ENCODE data around the gene ITPR2. TPM values are rescaled to one million over a fixed set of nuclear protein-coding genes. Genes with fewer than 3 reads are reported as not detected.

Gene ITPR2
- polyA plus RNA-seq, 1 of the 3 experiments (the other 2 are of a cell fraction), result 2.3 TPM

DNA sequence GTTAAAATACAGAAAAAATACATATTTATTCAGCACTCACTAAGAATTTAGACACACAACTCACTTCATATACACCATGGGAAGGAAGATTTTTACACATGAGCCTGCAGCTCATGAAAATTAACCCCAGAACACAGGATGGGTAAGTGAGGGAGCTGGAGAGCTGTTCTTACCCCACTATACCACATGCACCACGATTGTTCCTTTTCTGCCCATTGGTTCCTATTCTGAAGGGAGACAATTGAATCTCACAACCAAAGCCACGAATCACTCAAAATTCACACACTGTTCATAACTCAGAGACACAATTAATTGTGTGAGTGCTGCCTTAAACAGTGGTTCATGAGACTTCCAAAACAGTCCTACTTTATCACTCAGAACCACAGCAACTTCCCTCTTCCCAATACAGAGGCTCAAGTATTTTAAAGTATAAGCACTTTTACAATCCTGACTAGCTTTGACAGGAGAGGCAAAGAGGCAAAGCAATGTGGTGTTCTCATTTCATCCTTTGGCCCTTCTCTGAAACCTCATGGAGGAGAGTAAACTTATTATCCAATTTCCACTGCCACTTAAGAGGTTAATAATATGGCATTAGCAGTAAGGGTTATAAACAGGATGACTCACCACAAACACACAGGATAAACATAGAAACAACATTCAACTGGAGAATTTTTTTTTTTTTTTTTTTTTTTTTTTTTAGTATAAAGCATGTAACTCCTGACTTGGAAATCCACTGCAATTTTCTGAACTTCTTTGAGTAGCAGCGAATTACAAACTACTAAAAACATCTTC lies 59.5 kb downstream of the ITPR2 start:
- Histone ChIP-seq H3K4me1 (ENCODE audit: control insufficient read depth in 1 of 2, insufficient read depth in 2 of 2, low read depth in 1 of 2, low read length in 1 of 2) (no peaks in the 10 kb centered on the region; a peak in 1 of 4 replicates), H3K9me3 (no peaks in the 10 kb centered on the region; the same call in 1 of the 2 replicates), H3K9ac (no peak overlapping the region), H3K36me3 (replicated peaks in 1 of 2; ENCODE audit: control insufficient read depth in 1 of 2, insufficient read depth in 2 of 2, low read length in 1 of 2) (peaks cover 0 to 4% of the 10 kb centered on the region in 2 experiments), H3K4me2 (no peak overlapping the region), H4K20me1 (ENCODE audit: insufficient read depth) (no peaks in the 10 kb centered on the region), H3K27me3 (ENCODE audit: insufficient read depth) (no peaks in the 10 kb centered on the region), H3K4me3 (ENCODE audit: low read depth in 2 of 2, low read length in 1 of 2) (no peak overlapping the region), H3F3A (replicated peaks; ENCODE audit: insufficient read depth) (peaks cover 3% of the 10 kb centered on the region), H3K9me2 (no peaks in the 10 kb centered on the region), H3K27ac (ENCODE audit: low read depth in 2 of 2, low read length in 1 of 2) (no peak overlapping the region), H3K79me2 (ENCODE audit: insufficient read depth) (no peaks in the 10 kb centered on the region), H2AFZ (ENCODE audit: low read depth) (no peak overlapping the region)
- DNase-seq, result no peak
- POLR2A ChIA-PET, result no interaction called here
- 86% methylated on average over 3 of the region's 3 CpGs for WGBS (ENCODE audit: low lambda C conversion rate)
- TF ChIP-seq ELF1 (IDR thresholded peaks at IDR 0.05), result no peak
- TF ChIP-seq, protein P1, sequence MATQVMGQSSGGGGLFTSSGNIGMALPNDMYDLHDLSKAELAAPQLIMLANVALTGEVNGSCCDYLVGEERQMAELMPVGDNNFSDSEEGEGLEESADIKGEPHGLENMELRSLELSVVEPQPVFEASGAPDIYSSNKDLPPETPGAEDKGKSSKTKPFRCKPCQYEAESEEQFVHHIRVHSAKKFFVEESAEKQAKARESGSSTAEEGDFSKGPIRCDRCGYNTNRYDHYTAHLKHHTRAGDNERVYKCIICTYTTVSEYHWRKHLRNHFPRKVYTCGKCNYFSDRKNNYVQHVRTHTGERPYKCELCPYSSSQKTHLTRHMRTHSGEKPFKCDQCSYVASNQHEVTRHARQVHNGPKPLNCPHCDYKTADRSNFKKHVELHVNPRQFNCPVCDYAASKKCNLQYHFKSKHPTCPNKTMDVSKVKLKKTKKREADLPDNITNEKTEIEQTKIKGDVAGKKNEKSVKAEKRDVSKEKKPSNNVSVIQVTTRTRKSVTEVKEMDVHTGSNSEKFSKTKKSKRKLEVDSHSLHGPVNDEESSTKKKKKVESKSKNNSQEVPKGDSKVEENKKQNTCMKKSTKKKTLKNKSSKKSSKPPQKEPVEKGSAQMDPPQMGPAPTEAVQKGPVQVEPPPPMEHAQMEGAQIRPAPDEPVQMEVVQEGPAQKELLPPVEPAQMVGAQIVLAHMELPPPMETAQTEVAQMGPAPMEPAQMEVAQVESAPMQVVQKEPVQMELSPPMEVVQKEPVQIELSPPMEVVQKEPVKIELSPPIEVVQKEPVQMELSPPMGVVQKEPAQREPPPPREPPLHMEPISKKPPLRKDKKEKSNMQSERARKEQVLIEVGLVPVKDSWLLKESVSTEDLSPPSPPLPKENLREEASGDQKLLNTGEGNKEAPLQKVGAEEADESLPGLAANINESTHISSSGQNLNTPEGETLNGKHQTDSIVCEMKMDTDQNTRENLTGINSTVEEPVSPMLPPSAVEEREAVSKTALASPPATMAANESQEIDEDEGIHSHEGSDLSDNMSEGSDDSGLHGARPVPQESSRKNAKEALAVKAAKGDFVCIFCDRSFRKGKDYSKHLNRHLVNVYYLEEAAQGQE (IDR thresholded peaks at IDR 0.05; ENCODE audit: low read depth, low read length), result no peak
- no peak for TF ChIP-seq RFX5 (IDR thresholded peaks at IDR 0.05; ENCODE audit: low read length)
- TF ChIP-seq, protein P2, sequence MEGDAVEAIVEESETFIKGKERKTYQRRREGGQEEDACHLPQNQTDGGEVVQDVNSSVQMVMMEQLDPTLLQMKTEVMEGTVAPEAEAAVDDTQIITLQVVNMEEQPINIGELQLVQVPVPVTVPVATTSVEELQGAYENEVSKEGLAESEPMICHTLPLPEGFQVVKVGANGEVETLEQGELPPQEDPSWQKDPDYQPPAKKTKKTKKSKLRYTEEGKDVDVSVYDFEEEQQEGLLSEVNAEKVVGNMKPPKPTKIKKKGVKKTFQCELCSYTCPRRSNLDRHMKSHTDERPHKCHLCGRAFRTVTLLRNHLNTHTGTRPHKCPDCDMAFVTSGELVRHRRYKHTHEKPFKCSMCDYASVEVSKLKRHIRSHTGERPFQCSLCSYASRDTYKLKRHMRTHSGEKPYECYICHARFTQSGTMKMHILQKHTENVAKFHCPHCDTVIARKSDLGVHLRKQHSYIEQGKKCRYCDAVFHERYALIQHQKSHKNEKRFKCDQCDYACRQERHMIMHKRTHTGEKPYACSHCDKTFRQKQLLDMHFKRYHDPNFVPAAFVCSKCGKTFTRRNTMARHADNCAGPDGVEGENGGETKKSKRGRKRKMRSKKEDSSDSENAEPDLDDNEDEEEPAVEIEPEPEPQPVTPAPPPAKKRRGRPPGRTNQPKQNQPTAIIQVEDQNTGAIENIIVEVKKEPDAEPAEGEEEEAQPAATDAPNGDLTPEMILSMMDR (IDR thresholded peaks at IDR 0.05), result no peak
- no peak for TF ChIP-seq RXRA (IDR thresholded peaks at IDR 0.05; ENCODE audit: borderline replicate concordance, low read depth)
- TF ChIP-seq, protein P3, sequence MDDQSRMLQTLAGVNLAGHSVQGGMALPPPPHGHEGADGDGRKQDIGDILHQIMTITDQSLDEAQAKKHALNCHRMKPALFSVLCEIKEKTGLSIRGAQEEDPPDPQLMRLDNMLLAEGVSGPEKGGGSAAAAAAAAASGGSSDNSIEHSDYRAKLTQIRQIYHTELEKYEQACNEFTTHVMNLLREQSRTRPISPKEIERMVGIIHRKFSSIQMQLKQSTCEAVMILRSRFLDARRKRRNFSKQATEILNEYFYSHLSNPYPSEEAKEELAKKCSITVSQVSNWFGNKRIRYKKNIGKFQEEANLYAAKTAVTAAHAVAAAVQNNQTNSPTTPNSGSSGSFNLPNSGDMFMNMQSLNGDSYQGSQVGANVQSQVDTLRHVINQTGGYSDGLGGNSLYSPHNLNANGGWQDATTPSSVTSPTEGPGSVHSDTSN (IDR thresholded peaks at IDR 0.05), result no peak
- TF ChIP-seq NRF1 (IDR thresholded peaks at IDR 0.05; ENCODE audit: low read depth, low read length), result no peak
- no peak for TF ChIP-seq FOXJ3 (CRISPR knock-in tag; IDR thresholded peaks at IDR 0.05)
- TF ChIP-seq, protein P4, sequence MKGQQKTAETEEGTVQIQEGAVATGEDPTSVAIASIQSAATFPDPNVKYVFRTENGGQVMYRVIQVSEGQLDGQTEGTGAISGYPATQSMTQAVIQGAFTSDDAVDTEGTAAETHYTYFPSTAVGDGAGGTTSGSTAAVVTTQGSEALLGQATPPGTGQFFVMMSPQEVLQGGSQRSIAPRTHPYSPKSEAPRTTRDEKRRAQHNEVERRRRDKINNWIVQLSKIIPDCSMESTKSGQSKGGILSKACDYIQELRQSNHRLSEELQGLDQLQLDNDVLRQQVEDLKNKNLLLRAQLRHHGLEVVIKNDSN (IDR thresholded peaks at IDR 0.05; ENCODE audit: borderline replicate concordance, low read depth), result no peak
- TF ChIP-seq MXI1 (IDR thresholded peaks at IDR 0.05; ENCODE audit: low read depth, low read length), result no peak
- CTCF ChIA-PET, result interaction anchor here (1.0 kb wide), 1 partner anchor 72 kb away, joined by 3 read pairs; no protein-coding TSS in a partner anchor
